ENCODE data around the gene DCLK1.

The DCLK1 gene

DNA sequence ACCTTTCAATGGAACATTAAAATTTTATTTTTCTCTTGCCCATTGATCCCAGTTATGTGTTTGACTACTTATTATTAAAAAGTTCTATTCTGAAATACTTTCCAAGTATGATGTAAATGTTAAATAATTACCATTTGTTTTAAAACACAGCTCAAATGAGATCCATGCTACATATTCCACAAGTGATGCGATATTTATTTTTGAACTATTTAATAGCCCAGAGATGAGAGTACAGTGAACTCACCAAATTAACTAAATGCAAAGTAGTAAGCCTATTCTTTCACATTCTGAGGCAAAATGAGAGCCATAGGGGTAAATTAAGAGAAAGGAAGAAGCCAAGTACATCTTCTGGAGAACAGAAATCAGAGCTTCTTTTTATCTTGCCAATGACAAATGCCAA, 1.2 kb upstream of the DCLK1 start:
- TF ChIP-seq, protein P1, sequence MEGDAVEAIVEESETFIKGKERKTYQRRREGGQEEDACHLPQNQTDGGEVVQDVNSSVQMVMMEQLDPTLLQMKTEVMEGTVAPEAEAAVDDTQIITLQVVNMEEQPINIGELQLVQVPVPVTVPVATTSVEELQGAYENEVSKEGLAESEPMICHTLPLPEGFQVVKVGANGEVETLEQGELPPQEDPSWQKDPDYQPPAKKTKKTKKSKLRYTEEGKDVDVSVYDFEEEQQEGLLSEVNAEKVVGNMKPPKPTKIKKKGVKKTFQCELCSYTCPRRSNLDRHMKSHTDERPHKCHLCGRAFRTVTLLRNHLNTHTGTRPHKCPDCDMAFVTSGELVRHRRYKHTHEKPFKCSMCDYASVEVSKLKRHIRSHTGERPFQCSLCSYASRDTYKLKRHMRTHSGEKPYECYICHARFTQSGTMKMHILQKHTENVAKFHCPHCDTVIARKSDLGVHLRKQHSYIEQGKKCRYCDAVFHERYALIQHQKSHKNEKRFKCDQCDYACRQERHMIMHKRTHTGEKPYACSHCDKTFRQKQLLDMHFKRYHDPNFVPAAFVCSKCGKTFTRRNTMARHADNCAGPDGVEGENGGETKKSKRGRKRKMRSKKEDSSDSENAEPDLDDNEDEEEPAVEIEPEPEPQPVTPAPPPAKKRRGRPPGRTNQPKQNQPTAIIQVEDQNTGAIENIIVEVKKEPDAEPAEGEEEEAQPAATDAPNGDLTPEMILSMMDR (IDR thresholded peaks at IDR 0.05; ENCODE audit: insufficient read depth, low read length, poor library complexity, severe bottlenecking), result no peak

DNA sequence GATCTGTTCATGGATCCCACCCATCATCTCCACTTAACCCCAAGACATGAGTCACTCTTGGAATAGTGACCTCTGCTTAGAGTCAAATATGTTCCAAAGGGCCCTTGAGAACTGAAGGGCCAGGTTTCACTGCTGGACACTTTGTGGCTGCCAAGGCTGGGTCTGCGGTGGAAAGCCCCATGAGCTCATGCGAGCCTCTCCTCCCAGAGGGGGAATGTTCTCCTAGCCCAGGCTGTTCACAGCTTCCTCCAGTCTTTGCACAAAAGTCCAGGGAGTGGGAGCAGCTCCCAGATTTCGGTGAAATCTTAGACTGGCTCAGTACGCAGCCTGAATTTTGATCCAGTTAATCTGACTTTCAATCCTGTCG, 732 bp upstream of the DCLK1 start:
- no peaks in the 10 kb centered on the region for H3K36me3 ChIP-seq (ENCODE audit: control insufficient read depth, insufficient read depth, low read length)
- no peak for DNase-seq (ENCODE audit: extremely low read depth, insufficient read length)
- no peaks in the 10 kb centered on the region for H3K27me3 ChIP-seq (replicated peaks; ENCODE audit: control insufficient read depth, insufficient read depth, low read length)
- no peak overlapping the region for H3K4me3 ChIP-seq (replicated peaks; ENCODE audit: low read depth, low read length)
- TF ChIP-seq, protein P1 (IDR thresholded peaks at IDR 0.05; ENCODE audit: insufficient read depth, low read length, poor library complexity, severe bottlenecking), result no peak

More for the DNA sequence above, 1.2 kb upstream of the DCLK1 start:
- Histone ChIP-seq H3K36me3 (ENCODE audit: control insufficient read depth, insufficient read depth, low read length) (no peaks in the 10 kb centered on the region), H3K4me3 (replicated peaks; ENCODE audit: low read depth, low read length) (no peak overlapping the region), H3K27me3 (replicated peaks; ENCODE audit: control insufficient read depth, insufficient read depth, low read length) (no peaks in the 10 kb centered on the region)
- no peak for DNase-seq (ENCODE audit: extremely low read depth, insufficient read length)

DNA sequence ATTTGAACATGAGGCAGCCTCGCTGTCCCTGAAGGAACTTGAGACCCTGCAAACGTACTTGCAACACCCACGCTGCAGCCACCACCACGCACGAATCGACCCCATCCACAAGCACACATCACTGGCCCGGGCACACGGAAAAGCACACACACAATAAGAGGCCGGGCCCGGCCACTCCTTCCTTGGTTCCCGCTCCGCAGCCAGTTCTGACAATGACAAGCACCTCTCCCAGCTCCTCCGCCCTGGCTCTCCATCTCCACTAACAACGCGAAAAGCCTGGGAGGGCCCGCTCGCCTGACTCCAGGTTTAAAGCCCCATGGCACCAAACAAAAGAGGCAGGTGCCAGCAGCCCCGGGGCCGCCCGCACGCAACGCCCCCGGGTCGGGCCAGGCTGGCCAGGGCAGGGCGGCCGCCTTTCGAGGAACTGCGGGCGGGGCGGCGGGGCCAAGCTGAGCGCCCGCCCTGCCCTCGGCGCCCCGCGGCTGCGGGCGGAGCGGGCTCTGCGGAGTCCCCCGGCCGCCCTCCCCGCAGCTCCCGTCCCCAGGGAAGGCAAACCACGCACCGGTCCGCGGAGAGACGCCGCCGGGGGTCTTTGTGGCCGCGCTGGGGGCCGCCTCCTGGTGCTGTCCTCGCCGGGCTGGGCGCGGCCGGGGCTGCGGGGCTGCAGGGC, 495 bp downstream of the DCLK1 start:
- Histone ChIP-seq H3K4me3 (replicated peaks; ENCODE audit: low read depth, low read length) (no peak overlapping the region), H3K36me3 (ENCODE audit: control insufficient read depth, insufficient read depth, low read length) (no peaks in the 10 kb centered on the region), H3K27me3 (replicated peaks; ENCODE audit: control insufficient read depth, insufficient read depth, low read length) (no peaks in the 10 kb centered on the region)
- TF ChIP-seq, protein P1 (IDR thresholded peaks at IDR 0.05; ENCODE audit: insufficient read depth, low read length, poor library complexity, severe bottlenecking), result no peak
- no peak for DNase-seq (ENCODE audit: extremely low read depth, insufficient read length)

DNA sequence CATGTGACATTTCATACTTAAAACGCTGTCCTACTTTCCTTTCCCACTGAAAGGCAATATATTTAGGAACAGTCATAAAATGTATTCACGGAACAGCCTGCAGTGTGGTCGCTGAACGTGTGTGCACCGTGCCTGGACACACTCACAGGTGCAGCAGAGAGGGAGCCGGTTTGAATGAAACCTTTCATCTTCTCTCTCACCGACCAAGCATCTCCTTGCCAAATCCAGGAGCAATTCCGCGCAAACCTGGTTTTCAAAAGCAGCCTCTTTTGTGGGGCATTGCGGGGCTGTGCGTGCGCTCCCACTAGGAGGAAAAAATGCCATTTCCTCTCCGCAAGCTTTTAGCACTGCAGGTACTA, 1.0 kb downstream of the DCLK1 start:
- H3K36me3 ChIP-seq (ENCODE audit: control insufficient read depth, insufficient read depth, low read length), result no peaks in the 10 kb centered on the region
- H3K27me3 ChIP-seq (replicated peaks; ENCODE audit: control insufficient read depth, insufficient read depth, low read length), result no peaks in the 10 kb centered on the region
- no peak overlapping the region for H3K4me3 ChIP-seq (replicated peaks; ENCODE audit: low read depth, low read length)
- DNase-seq (ENCODE audit: extremely low read depth, insufficient read length), result no peak
- TF ChIP-seq, protein P1 (IDR thresholded peaks at IDR 0.05; ENCODE audit: insufficient read depth, low read length, poor library complexity, severe bottlenecking), result no peak

DNA sequence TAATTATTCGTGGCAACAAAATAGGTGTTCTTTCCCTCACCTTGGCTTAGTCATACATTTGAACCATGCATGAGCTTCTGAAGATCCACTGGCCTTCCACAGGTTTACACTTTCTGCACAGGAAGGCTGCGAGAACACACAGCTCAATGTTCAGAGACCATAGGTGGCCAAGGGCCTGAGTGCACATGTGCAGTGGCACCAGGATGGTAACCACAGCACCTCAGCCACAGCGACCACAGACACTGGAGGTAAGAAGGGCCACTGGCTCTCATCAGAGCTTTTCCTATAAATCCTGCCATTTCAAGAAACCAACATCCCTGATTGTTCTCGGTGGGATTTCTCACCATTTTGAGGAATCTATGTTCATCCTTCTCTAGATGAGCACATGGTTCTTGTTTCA, 1.6 kb downstream of the DCLK1 start:
- H3K36me3 ChIP-seq (ENCODE audit: control insufficient read depth, insufficient read depth, low read length), result no peaks in the 10 kb centered on the region
- no peak overlapping the region for H3K4me3 ChIP-seq (replicated peaks; ENCODE audit: low read depth, low read length)

More for the DNA sequence above, 1.6 kb downstream of the DCLK1 start:
- H3K27me3 ChIP-seq (replicated peaks; ENCODE audit: control insufficient read depth, insufficient read depth, low read length), result no peaks in the 10 kb centered on the region
- DNase-seq (ENCODE audit: extremely low read depth, insufficient read length), result no peak
- TF ChIP-seq, protein P1 (IDR thresholded peaks at IDR 0.05; ENCODE audit: insufficient read depth, low read length, poor library complexity, severe bottlenecking), result no peak

Data from GM06990 (cell line).